ENCODE data around the gene DNAJB9.

Gene DNAJB9

GRCh38 chr7:108557191-108557590 is 12.5 kb upstream of the DNAJB9 start:
- H3K36me3 ChIP-seq (ENCODE audit: low read depth) = peaks cover 5% of the 10 kb centered on the region; the same call in 1 of the 2 replicates
- no peaks in the 10 kb centered on the region for H3K4me1 ChIP-seq (ENCODE audit: insufficient read depth, poor library complexity, severe bottlenecking)
- no peak overlapping the region for H3K27ac ChIP-seq (ENCODE audit: poor library complexity, severe bottlenecking)
- no peak for TF ChIP-seq CTCF (IDR thresholded peaks at IDR 0.05; ENCODE audit: poor library complexity, severe bottlenecking)
- DNase-seq (ENCODE audit: low spot score) = no peak
- no peak for ATAC-seq (ENCODE audit: low read depth)
- H3K9me3 ChIP-seq (ENCODE audit: severe bottlenecking) = peaks cover 5% of the 10 kb centered on the region
- H3K27me3 ChIP-seq (ENCODE audit: insufficient read depth, poor library complexity, severe bottlenecking) = no peaks in the 10 kb centered on the region
- no peak overlapping the region for H3K4me3 ChIP-seq (ENCODE audit: severe bottlenecking)

- Histone ChIP-seq H3K27ac (ENCODE audit: poor library complexity, severe bottlenecking) (no peak overlapping the region), H3K9me3 (ENCODE audit: severe bottlenecking) (peaks cover 5% of the 10 kb centered on the region), H3K4me3 (ENCODE audit: severe bottlenecking) (no peak overlapping the region), H3K27me3 (ENCODE audit: insufficient read depth, poor library complexity, severe bottlenecking) (no peaks in the 10 kb centered on the region), H3K4me1 (ENCODE audit: insufficient read depth, poor library complexity, severe bottlenecking) (no peaks in the 10 kb centered on the region), H3K36me3 (ENCODE audit: low read depth) (peaks cover 9% of the 10 kb centered on the region; the same call in 1 of the 2 replicates)
- no peak for TF ChIP-seq CTCF (IDR thresholded peaks at IDR 0.05; ENCODE audit: poor library complexity, severe bottlenecking)
- DNase-seq (ENCODE audit: low spot score) = no peak
- ATAC-seq (ENCODE audit: low read depth) = no peak
Measured at GRCh38 chr7:108557617-108558016, 12.1 kb upstream of the DNAJB9 start.

- ATAC-seq (ENCODE audit: low read depth) = no peak
- no peak for TF ChIP-seq CTCF (IDR thresholded peaks at IDR 0.05; ENCODE audit: poor library complexity, severe bottlenecking)
- no peaks in the 10 kb centered on the region for H3K4me1 ChIP-seq (ENCODE audit: insufficient read depth, poor library complexity, severe bottlenecking)
Measured at GRCh38 chr7:108559253-108559652, 10.4 kb upstream of the DNAJB9 start.

GRCh38 chr7:108561047-108561619 is 8.5 kb upstream of the DNAJB9 start:
- Histone ChIP-seq H3K9me3 (ENCODE audit: severe bottlenecking) (peaks cover 5% of the 10 kb centered on the region), H3K27me3 (ENCODE audit: insufficient read depth, poor library complexity, severe bottlenecking) (no peaks in the 10 kb centered on the region), H3K4me3 (ENCODE audit: severe bottlenecking) (no peak overlapping the region), H3K27ac (ENCODE audit: poor library complexity, severe bottlenecking) (no peak overlapping the region), H3K4me1 (ENCODE audit: insufficient read depth, poor library complexity, severe bottlenecking) (no peaks in the 10 kb centered on the region), H3K36me3 (ENCODE audit: low read depth) (peaks cover 30% of the 10 kb centered on the region)
- no peak for TF ChIP-seq CTCF (IDR thresholded peaks at IDR 0.05; ENCODE audit: poor library complexity, severe bottlenecking)
- ATAC-seq (ENCODE audit: low read depth) (no peak), DNase-seq (ENCODE audit: low spot score) (no peak)

More at GRCh38 chr7:108559253-108559652, 10.4 kb upstream of the DNAJB9 start:
- Histone ChIP-seq H3K27ac (ENCODE audit: poor library complexity, severe bottlenecking) (no peak overlapping the region), H3K9me3 (ENCODE audit: severe bottlenecking) (peaks cover 5% of the 10 kb centered on the region), H3K4me3 (ENCODE audit: severe bottlenecking) (no peak overlapping the region), H3K27me3 (ENCODE audit: insufficient read depth, poor library complexity, severe bottlenecking) (no peaks in the 10 kb centered on the region), H3K36me3 (ENCODE audit: low read depth) (peaks cover 11% of the 10 kb centered on the region)
- DNase-seq (ENCODE audit: low spot score) = no peak

- Histone ChIP-seq H3K36me3 (ENCODE audit: low read depth) (peaks cover 45% of the 10 kb centered on the region), H3K9me3 (ENCODE audit: severe bottlenecking) (no peaks in the 10 kb centered on the region), H3K4me3 (ENCODE audit: severe bottlenecking) (no peak overlapping the region), H3K27me3 (ENCODE audit: insufficient read depth, poor library complexity, severe bottlenecking) (no peaks in the 10 kb centered on the region), H3K27ac (ENCODE audit: poor library complexity, severe bottlenecking) (no peak overlapping the region), H3K4me1 (ENCODE audit: insufficient read depth, poor library complexity, severe bottlenecking) (peaks cover 11% of the 10 kb centered on the region)
- DNase-seq (ENCODE audit: low spot score) (no peak), ATAC-seq (ENCODE audit: low read depth) (no peak)
- TF ChIP-seq CTCF (IDR thresholded peaks at IDR 0.05; ENCODE audit: poor library complexity, severe bottlenecking) = no peak
Measured at GRCh38 chr7:108565987-108566386, 3.7 kb upstream of the DNAJB9 start.

All from RWPE2 (cell line).